ENCODE results near the gene NLRP3.
A peak's percentile ranks its signal among the peaks of the same experiment; 100 is the strongest.

DNA sequence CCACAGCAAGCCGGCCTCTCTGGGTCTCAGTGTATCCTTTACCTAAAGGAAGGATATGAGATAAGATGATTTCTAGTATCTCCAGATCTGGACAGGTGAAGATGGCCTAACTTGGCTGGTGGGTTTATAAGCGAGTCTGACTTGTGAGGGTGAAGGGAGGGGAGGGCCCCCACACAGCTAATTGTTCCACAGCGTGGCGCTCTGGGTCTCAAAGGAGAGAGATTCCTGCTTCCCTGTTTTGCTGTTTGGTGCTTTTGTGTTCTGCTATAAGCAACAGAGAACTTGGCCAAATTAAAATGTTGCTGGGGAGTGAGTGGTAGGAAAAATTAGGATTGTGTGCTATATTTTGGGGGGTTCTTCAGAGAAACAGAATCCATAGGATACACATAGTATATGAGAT lies 28.9 kb upstream of the NLRP3 start:
- TF ChIP-seq CTCF (conservative IDR thresholded peaks at IDR 0.05; ENCODE audit: low read depth in 2 of 2) (peak in 1 of 2 experiments; percentile 42; a peak in 2 of 4 replicates), ETS1 (IDR thresholded peaks at IDR 0.05) (no peak), POLR2AphosphoS5 (IDR thresholded peaks at IDR 0.05; ENCODE audit: low read depth) (no peak), EZH2 (IDR thresholded peaks at IDR 0.05; ENCODE audit: low read depth, unreplicated experiment) (no peak), REST (IDR thresholded peaks at IDR 0.05; ENCODE audit: unreplicated experiment) (no peak), ZNF114 (CRISPR knock-in tag; IDR thresholded peaks at IDR 0.05) (no peak), EZH2phosphoT487 (IDR thresholded peaks at IDR 0.05; ENCODE audit: unreplicated experiment) (no peak), JUNB (IDR thresholded peaks at IDR 0.05; ENCODE audit: unreplicated experiment) (no peak), CREB1 (CRISPR knock-in tag; IDR thresholded peaks at IDR 0.05; ENCODE audit: low read depth) (no peak), ZNF331 (CRISPR knock-in tag; IDR thresholded peaks at IDR 0.05; ENCODE audit: low read depth) (no peak), STAT1 (IDR thresholded peaks at IDR 0.05; ENCODE audit: unreplicated experiment) (no peak), NANOG (IDR thresholded peaks at IDR 0.05; ENCODE audit: borderline replicate concordance) (no peak)
